ENCODE data around the gene CDK8. TPM values are rescaled to one million over a fixed set of nuclear protein-coding genes. Genes with fewer than 3 reads are reported as not detected.

CDK8 gene
- total and polyA plus RNA-seq, 2 donors (not counting 3 experiments of a cell fraction or from before 2014, with no cell fraction given) = 12.2 to 13.3 TPM

GRCh38 chr13:26362261-26362660, 108.3 kb downstream of the CDK8 start:
- ChIA-PET POLR2A (no interaction called here), CTCF (interaction anchor here (1.1 kb wide), 2 partner anchors 10 to 336 kb away, joined by 3 to 4 read pairs; no protein-coding TSS in a partner anchor)
- Histone ChIP-seq H3K9me3 (replicated peaks; ENCODE audit: control insufficient read depth, insufficient read depth, low read length) (no peaks in the 10 kb centered on the region), H3K4me1 (ENCODE audit: control insufficient read depth, extremely low read depth, insufficient read depth, low read length) (no peaks in the 10 kb centered on the region), H3K4me3 (replicated peaks in 1 of 3; ENCODE audit: insufficient read depth in 1 of 3, low read depth in 1 of 3, low read length in 3 of 3) (no peak overlapping the region), H3K27me3 (ENCODE audit: control insufficient read depth in 2 of 2, insufficient read depth in 2 of 2, low read length in 2 of 2) (no peaks in the 10 kb centered on the region), H3K27ac (ENCODE audit: insufficient read depth, low read depth, low read length) (no peak overlapping the region), H3K4me2 (ENCODE audit: insufficient read depth, low read length) (no peak overlapping the region), H3K9ac (replicated peaks; ENCODE audit: extremely low read depth, insufficient read depth, low read length) (no peak overlapping the region), H3K9me1 (replicated peaks; ENCODE audit: control insufficient read depth, extremely low read depth, insufficient read depth, low read length) (no peaks in the 10 kb centered on the region), H3K36me3 (ENCODE audit: control insufficient read depth in 2 of 2, extremely low read depth in 1 of 2, insufficient read depth in 2 of 2, low read length in 2 of 2) (no peaks in the 10 kb centered on the region), H3K79me2 (ENCODE audit: control insufficient read depth, insufficient read depth, low read length) (no peaks in the 10 kb centered on the region), H4K20me1 (replicated peaks; ENCODE audit: control insufficient read depth, extremely low read depth, insufficient read depth, low read length) (no peaks in the 10 kb centered on the region), H2AFZ (ENCODE audit: low read depth, low read length) (no peak overlapping the region)
- TF ChIP-seq CTCF (IDR thresholded peaks at IDR 0.05; ENCODE audit: extremely low read depth in 1 of 2, insufficient read depth in 1 of 2, low read depth in 1 of 2, low read length in 2 of 2) (no peak), MYC (IDR thresholded peaks at IDR 0.05; ENCODE audit: low read depth, low read length) (no peak), POLR2AphosphoS5 (IDR thresholded peaks at IDR 0.05; ENCODE audit: insufficient read depth, low read depth, low read length) (no peak), JUN (IDR thresholded peaks at IDR 0.05; ENCODE audit: borderline replicate concordance, insufficient read depth, insufficient read length, low read depth) (no peak), GATA2 (IDR thresholded peaks at IDR 0.05; ENCODE audit: insufficient read depth, insufficient read length, low read depth, low read length) (no peak), FOS (IDR thresholded peaks at IDR 0.05; ENCODE audit: borderline replicate concordance, insufficient read depth, low read length) (no peak), EZH2 (IDR thresholded peaks at IDR 0.05; ENCODE audit: borderline replicate concordance, low read depth, low read length, severe bottlenecking) (no peak), MAX (IDR thresholded peaks at IDR 0.05; ENCODE audit: insufficient read depth, insufficient read length) (no peak), POLR2A (IDR thresholded peaks at IDR 0.05; ENCODE audit: low read depth, low read length) (no peak)
- no peak for DNase-seq (ENCODE audit: low read depth, low spot score)
- intact Hi-C loops (cut with micrococcal nuclease) = no loop called here
- no peak for FAIRE-seq
- BruUV-seq (replicated peaks) = no TSS peak
- dilution Hi-C loops (cut with MboI; ENCODE audit: extremely low pct_ligation_motif_present, low sequenced_read_pairs) = no loop called here
